ENCODE data around the gene HLA-DMB. TPM values are rescaled to one million over a fixed set of nuclear protein-coding genes. Genes with fewer than 3 reads are reported as not detected.

The HLA-DMB gene
- total and polyA plus RNA-seq, 10 of the 15 experiments (the other 5 are each of a cell fraction or from before 2014, with no cell fraction given) = 114 to 173 (median 150) TPM

DNA sequence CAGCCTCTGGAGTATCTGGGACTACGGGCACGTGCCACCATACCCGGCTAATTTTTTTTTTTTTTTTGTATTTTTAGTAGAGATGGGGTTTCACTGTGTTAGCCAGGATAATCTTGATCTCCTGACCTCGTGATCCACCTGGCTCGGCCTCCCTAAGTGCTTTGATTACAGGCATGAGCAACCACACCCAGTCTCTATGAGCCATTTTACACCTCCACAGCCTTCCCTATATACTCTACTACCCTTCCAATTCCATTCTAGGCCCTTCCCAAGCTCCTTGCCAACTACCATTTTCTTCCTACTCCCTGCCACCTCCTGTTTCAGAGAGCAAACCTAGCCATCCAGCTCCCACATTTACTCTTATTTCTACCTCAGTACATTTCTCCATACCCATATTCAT, 19.7 kb upstream of the HLA-DMB start:
- intact Hi-C loops (cut with micrococcal nuclease; ENCODE audit: unreplicated experiment) = no loop called here
- ATAC-seq = no peak
- POLR2A ChIA-PET = interaction anchor here (1.0 to 4.4 kb wide), 3 partner anchors 9 to 19 kb away, joined by 3 to 15 read pairs (median 3); no protein-coding TSS in a partner anchor
- Histone ChIP-seq H4K20me1 (ENCODE audit: control insufficient read depth, insufficient read depth) (no peaks in the 10 kb centered on the region), H3K4me2 (ENCODE audit: control insufficient read depth, insufficient read depth) (no peak overlapping the region), H3K4me1 (ENCODE audit: control insufficient read depth, insufficient read depth, low read length) (peaks cover 7% of the 10 kb centered on the region), H3K36me3 (ENCODE audit: control insufficient read depth in 2 of 2, insufficient read depth in 2 of 2, low read length in 1 of 2) (no peaks in the 10 kb centered on the region), H3K9ac (ENCODE audit: control insufficient read depth, insufficient read depth, low read length) (no peak overlapping the region), H3K27ac (ENCODE audit: control insufficient read depth, insufficient read depth) (no peak overlapping the region), H2AFZ (ENCODE audit: control insufficient read depth, low read depth, low read length) (no peak overlapping the region), H3K9me3 (replicated peaks; ENCODE audit: control insufficient read depth, insufficient read depth, low read length) (no peaks in the 10 kb centered on the region), H3K79me2 (ENCODE audit: control insufficient read depth, insufficient read depth, low read length) (peaks cover 1% of the 10 kb centered on the region), H3K27me3 (replicated peaks in 1 of 2; ENCODE audit: control insufficient read depth in 2 of 2, insufficient read depth in 2 of 2, low read length in 1 of 2) (no peaks in the 10 kb centered on the region), H3K4me3 (no peak overlapping the region)
- TF ChIP-seq MTA3 (IDR thresholded peaks at IDR 0.05; ENCODE audit: borderline replicate concordance, low read length) (no peak), E2F8 (IDR thresholded peaks at IDR 0.05; ENCODE audit: low read depth, partially characterized antibody) (no peak), MEF2B (IDR thresholded peaks at IDR 0.05; ENCODE audit: partially characterized antibody, poor library complexity, severe bottlenecking) (no peak), JUND (IDR thresholded peaks at IDR 0.05; ENCODE audit: low read depth, low read length) (no peak)
- TF ChIP-seq, protein P1, sequence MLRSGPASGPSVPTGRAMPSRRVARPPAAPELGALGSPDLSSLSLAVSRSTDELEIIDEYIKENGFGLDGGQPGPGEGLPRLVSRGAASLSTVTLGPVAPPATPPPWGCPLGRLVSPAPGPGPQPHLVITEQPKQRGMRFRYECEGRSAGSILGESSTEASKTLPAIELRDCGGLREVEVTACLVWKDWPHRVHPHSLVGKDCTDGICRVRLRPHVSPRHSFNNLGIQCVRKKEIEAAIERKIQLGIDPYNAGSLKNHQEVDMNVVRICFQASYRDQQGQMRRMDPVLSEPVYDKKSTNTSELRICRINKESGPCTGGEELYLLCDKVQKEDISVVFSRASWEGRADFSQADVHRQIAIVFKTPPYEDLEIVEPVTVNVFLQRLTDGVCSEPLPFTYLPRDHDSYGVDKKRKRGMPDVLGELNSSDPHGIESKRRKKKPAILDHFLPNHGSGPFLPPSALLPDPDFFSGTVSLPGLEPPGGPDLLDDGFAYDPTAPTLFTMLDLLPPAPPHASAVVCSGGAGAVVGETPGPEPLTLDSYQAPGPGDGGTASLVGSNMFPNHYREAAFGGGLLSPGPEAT (IDR thresholded peaks at IDR 0.05; ENCODE audit: low read depth) = no peak
- RAD21 ChIA-PET (ENCODE audit: unreplicated experiment) = no interaction called here
- in situ Hi-C loops (cut with MboI) = loop anchor here (25.0 kb wide), 2 partner anchors 1398 to 1702 kb away; partner anchors contain the start of gene LTA
- 100% methylated on average over 3 of the region's 5 CpGs for WGBS (ENCODE audit: insufficient coverage, insufficient replicate concordance, low lambda C conversion rate, missing lambda C conversion rate)
- no peak for FAIRE-seq
- no TSS peak for BruUV-seq (replicated peaks)
- SMC1A ChIA-PET (ENCODE audit: uncharacterized antibody, unreplicated experiment) = interaction anchor here (1.6 to 5.5 kb wide), 2 partner anchors 23 to 27 kb away, joined by 4 to 33 read pairs; no protein-coding TSS in a partner anchor
- no peak for DNase-seq (ENCODE audit: low read depth, low spot score)
- CTCF ChIA-PET = interaction anchor here (0.7 to 4.3 kb wide), 2 partner anchors 26 to 27 kb away, joined by 3 to 23 read pairs; no protein-coding TSS in a partner anchor

Data from GM12878 (cell line).